Measurements from ENCODE around the gene GEMIN4. TPM values are rescaled to one million over a fixed set of nuclear protein-coding genes. Genes with fewer than 3 reads are reported as not detected.

The GEMIN4 gene
- total RNA-seq, 1 donor from 2014 or later: 19.0 TPM

GRCh38 chr17:708132-708531 lies 43.9 kb downstream of the GEMIN4 start:
- DNase-seq (ENCODE audit: low read depth): no peak
- TF ChIP-seq, protein P1, sequence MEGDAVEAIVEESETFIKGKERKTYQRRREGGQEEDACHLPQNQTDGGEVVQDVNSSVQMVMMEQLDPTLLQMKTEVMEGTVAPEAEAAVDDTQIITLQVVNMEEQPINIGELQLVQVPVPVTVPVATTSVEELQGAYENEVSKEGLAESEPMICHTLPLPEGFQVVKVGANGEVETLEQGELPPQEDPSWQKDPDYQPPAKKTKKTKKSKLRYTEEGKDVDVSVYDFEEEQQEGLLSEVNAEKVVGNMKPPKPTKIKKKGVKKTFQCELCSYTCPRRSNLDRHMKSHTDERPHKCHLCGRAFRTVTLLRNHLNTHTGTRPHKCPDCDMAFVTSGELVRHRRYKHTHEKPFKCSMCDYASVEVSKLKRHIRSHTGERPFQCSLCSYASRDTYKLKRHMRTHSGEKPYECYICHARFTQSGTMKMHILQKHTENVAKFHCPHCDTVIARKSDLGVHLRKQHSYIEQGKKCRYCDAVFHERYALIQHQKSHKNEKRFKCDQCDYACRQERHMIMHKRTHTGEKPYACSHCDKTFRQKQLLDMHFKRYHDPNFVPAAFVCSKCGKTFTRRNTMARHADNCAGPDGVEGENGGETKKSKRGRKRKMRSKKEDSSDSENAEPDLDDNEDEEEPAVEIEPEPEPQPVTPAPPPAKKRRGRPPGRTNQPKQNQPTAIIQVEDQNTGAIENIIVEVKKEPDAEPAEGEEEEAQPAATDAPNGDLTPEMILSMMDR (conservative IDR thresholded peaks at IDR 0.05; ENCODE audit: low read depth, low read length): no peak
- H3K4me3 ChIP-seq (ENCODE audit: low read depth, low read length): no peak overlapping the region

DNA sequence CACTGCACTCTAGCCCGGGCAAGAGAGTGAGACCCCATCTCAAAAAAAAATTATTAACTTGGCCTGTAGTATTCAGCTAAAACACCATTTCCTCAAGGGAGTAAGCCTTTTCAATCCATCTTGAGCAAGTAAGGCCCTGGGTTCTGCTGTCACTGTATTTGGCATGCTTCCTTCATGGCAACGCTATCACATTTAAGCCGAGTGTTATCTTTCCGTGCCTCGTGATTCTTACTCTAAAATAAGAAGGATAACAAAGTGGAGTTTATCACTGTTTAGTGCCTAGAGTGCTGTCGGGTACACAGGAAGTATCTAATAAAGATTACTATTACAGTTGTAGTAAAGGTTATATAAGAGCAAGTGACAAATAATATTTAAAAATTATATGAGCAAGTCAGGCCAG lies 46.2 kb downstream of the GEMIN4 start:
- TF ChIP-seq, protein P1 (conservative IDR thresholded peaks at IDR 0.05; ENCODE audit: low read depth, low read length): no peak
- no peak for DNase-seq (ENCODE audit: low read depth)
- H3K4me3 ChIP-seq (ENCODE audit: low read depth, low read length): no peak overlapping the region

- TF ChIP-seq, protein P1 (conservative IDR thresholded peaks at IDR 0.05; ENCODE audit: low read depth, low read length): no peak
- H3K4me3 ChIP-seq (ENCODE audit: low read depth, low read length): no peak overlapping the region
- no peak for DNase-seq (ENCODE audit: low read depth)
These were observed 47.1 kb downstream of the GEMIN4 start for GRCh38 chr17:705011-705410.

DNA sequence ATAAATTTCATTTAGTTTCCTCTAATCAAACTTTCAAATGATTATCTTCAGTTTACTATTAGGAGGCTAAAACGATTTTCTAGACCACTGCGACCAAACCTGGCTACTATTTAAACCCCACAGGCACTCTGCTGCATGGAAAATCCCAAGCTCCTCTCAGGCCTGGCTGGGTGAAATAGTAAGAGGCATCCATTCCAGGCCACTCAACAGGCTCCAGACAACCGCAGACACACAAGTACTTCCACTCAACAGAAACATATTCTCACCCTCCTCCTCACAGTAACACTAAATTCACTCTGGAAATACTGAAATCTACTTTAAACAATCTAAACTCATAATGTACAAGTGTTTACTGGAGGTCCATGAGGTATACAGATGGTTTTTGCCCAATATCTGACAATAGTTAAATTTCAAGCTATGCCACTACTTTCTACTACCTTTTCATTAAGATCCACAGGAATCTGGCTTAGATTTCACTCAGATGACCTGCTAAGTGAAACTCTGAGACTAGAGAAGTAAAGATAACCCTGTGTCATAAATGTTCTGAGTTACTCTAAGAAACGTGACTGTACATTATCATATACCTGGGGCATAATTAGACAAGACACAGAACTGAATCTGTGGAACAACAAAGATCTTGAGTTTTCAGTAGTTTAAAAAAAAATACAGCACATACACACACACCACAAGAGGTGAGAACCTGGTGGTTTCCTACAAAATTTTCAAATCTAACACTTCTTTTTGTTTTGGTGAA lies 47.8 kb downstream of the GEMIN4 start:
- DNase-seq (ENCODE audit: low read depth): no peak
- no peak overlapping the region for H3K4me3 ChIP-seq (ENCODE audit: low read depth, low read length)
- TF ChIP-seq, protein P1 (conservative IDR thresholded peaks at IDR 0.05; ENCODE audit: low read depth, low read length): no peak

DNA sequence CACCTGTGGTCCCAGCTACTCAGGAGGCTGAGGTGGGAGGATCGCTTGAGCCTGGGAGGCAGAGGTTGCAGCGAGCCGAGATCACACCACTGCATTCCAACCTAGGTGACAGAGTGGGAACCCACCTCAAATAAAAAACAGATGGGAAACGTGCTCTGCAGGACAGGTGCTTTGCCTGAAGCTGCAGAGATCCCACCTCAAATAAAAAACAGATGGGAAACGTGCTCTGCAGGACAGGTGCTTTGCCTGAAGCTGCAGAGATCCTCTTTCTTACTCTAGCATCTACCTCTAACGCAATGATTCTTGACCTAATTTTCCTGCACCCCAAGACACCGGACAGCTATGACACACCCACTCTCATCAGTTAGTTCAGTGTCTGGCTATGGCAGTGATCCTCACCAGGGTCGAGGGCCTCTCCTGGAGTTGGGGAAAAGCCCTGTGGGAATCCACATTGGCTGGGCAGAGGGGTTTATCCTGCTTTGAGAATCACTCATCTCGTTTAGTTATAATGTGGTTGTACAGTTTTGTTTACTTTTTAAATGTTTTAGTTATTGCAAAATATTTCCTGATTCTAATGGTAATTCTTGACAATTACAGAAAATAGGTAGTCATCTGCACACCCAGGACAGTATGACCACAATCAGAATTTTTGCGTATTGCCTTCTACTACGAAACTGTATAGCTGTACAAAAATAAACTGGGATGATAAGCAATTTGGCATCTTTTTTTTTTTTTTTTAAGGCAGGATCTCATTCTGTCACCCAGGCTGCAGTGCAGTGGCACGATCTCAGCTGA lies 48.8 kb downstream of the GEMIN4 start:
- no peak for DNase-seq (ENCODE audit: low read depth)
- TF ChIP-seq, protein P1 (conservative IDR thresholded peaks at IDR 0.05; ENCODE audit: low read depth, low read length): no peak
- no peak overlapping the region for H3K4me3 ChIP-seq (ENCODE audit: low read depth, low read length)

GRCh38 chr17:700504-701094 lies 51.5 kb downstream of the GEMIN4 start:
- no peak for DNase-seq (ENCODE audit: low read depth)
- H3K4me3 ChIP-seq (ENCODE audit: low read depth, low read length): no peak overlapping the region
- TF ChIP-seq, protein P1 (conservative IDR thresholded peaks at IDR 0.05; ENCODE audit: low read depth, low read length): peak; percentile 59
